Liver (tissue), 9 donors: Measurements from ENCODE around the gene DNAH10. TPM values are rescaled to one million over a fixed set of nuclear protein-coding genes. Genes with fewer than 3 reads are reported as not detected.
"Not testable (repeated sequence)": the region's sequence is repeated elsewhere in the genome, so short reads cannot be mapped to it uniquely, and the experiment has no call there.

Source experiments
- DNase-seq: peaks from one replicate; pipeline ENCODE4 v3.0.0-alpha.2; 2017; ENCODE audit warnings: low spot score
- H3K27ac ChIP-seq, 2 donors: one replicate each; pipeline ENCODE4 v1.7.0; 2013; ENCODE audit warnings: inconsistent platforms in 2 of 2, low read length in 2 of 2, control low read depth in 1 of 2, low read depth in 1 of 2, mild to moderate bottlenecking in 1 of 2
- H3K27me3 ChIP-seq, 4 donors: one replicate each; pipeline versions ENCODE4 v1.6.1 to v1.7.0; 2013; ENCODE audit warnings: low read length in 3 of 4, inconsistent platforms in 1 of 4, mild to moderate bottlenecking in 1 of 4, moderate library complexity in 1 of 4; ENCODE audit not compliant: control insufficient read depth in 4 of 4, insufficient read depth in 4 of 4
- H3K36me3 ChIP-seq, 4 donors: one replicate each; pipeline versions ENCODE4 v1.6.1 to v1.7.0; 2013; ENCODE audit warnings: low read length in 3 of 4, mild to moderate bottlenecking in 3 of 4, low read depth in 1 of 4, moderate library complexity in 1 of 4; ENCODE audit not compliant: control insufficient read depth in 4 of 4, insufficient read depth in 3 of 4
- H3K4me1 ChIP-seq, 4 donors: one replicate each; pipeline versions ENCODE4 v1.6.1 to v1.7.0; 2013; ENCODE audit warnings: low read length in 3 of 4, mild to moderate bottlenecking in 3 of 4, moderate library complexity in 1 of 4; ENCODE audit not compliant: control insufficient read depth in 4 of 4, insufficient read depth in 4 of 4
- H3K4me3 ChIP-seq, 3 donors: one replicate each; pipeline versions ENCODE4 v1.6.1 to v1.7.0; 2013; ENCODE audit warnings: low read length in 3 of 3, control low read depth in 1 of 3, low read depth in 1 of 3, mild to moderate bottlenecking in 1 of 3
- H3K9ac ChIP-seq, 2 donors: one replicate each; pipeline ENCODE4 v1.7.0; 2013; ENCODE audit warnings: low read length in 2 of 2, mild to moderate bottlenecking in 2 of 2, moderate library complexity in 2 of 2, control low read depth in 1 of 2, low read depth in 1 of 2
- H3K9me3 ChIP-seq, 4 donors: one replicate each; pipeline versions ENCODE4 v1.6.1 to v1.7.0; 2013; ENCODE audit warnings: low read length in 3 of 4; ENCODE audit not compliant: control insufficient read depth in 4 of 4
- CTCF ChIP-seq: fragments of 150-350 bp; IDR thresholded peaks from 2 replicates; pipeline ENCODE4 v1.5.1; 2017; ENCODE audit warnings: improper control_type of control experiment, low read depth, low read length; ENCODE audit not compliant: missing input control
- FOXA2 ChIP-seq: IDR thresholded peaks from 2 replicates; pipeline ENCODE4 v1.6.1; 2016; ENCODE audit warnings: antibody characterized with exemption
- HNF4A ChIP-seq, 2 donors: conservative IDR thresholded peaks; 2 replicates each; pipeline ENCODE4 v1.6.1; 2016; ENCODE audit warnings: antibody characterized with exemption in 2 of 2, mild to moderate bottlenecking in 2 of 2
- HNF4G ChIP-seq: IDR thresholded peaks from 2 replicates; pipeline ENCODE4 v1.6.1; 2016; ENCODE audit warnings: antibody characterized with exemption
- JUND ChIP-seq, 2 donors: IDR thresholded peaks; 2 replicates each; pipeline ENCODE4 v1.6.1; 2016; ENCODE audit warnings: antibody characterized with exemption in 2 of 2
- RXRA ChIP-seq, 2 donors: IDR thresholded peaks; 2 replicates each; pipeline ENCODE4 v1.6.1; 2017 to 2018; ENCODE audit warnings: antibody characterized with exemption in 2 of 2, mild to moderate bottlenecking in 1 of 2
- SP1 ChIP-seq: IDR thresholded peaks from 2 replicates; pipeline ENCODE4 v1.6.1; 2018; ENCODE audit warnings: antibody characterized with exemption, mild to moderate bottlenecking
- TAF1 ChIP-seq: conservative IDR thresholded peaks from 2 replicates; pipeline ENCODE4 v1.6.1; 2016; ENCODE audit warnings: antibody characterized with exemption, mild to moderate bottlenecking
- YY1 ChIP-seq: IDR thresholded peaks from 2 replicates; pipeline ENCODE4 v1.6.1; 2016; ENCODE audit warnings: antibody characterized with exemption, mild to moderate bottlenecking
- ZBTB33 ChIP-seq: IDR thresholded peaks from 2 replicates; pipeline ENCODE4 v1.6.1; 2016; ENCODE audit warnings: antibody characterized with exemption
- WGBS: extraction: QIAGEN DNeasy Blood & Tissue Kit; methylation state at CpG from one replicate; pipeline ENCODE4 v1.1.7; 2013; 5-methylcytosine and 5-hydroxymethylcytosine counted together
- polyA plus RNA-seq, 2 donors: library from polyadenylated mRNA; stranded (reverse) in 1 of 2; unstranded in 1 of 2; fragments of 200-250 nt in 1 of 2; fragments of >200 nt in 1 of 2; fragmentation: Nextera tagmentation in 1 of 2; extraction: Ambion mirVana in 1 of 2; gene quantifications; one replicate each; pipeline versions ENCODE4 v1.2.1 to v1.2.3, GENCODE V29; 2013 to 2015
- total RNA-seq, 2 donors: library from RNA; depleted of rRNA; stranded (reverse); fragments of >200 nt; gene quantifications; one replicate each; pipeline ENCODE4 v1.2.3, GENCODE V29; 2014
- donor health status: healthy.
- donor health status: healthy.
- donor health status: healthy.
- donor health status: healthy.
- donor health status: healthy.

DNAH10 gene
- total and polyA plus RNA-seq, 4 donors = 0.05 to 0.47 (median 0.07) TPM

GRCh38 chr12:123782997-123783792 lies 21.1 kb downstream of the DNAH10 start (continued):
- TF ChIP-seq ZBTB33 = no peak
- TF ChIP-seq FOXA2 = no peak

GRCh38 chr12:123787466-123787865 lies 25.4 kb downstream of the DNAH10 start:
- TF ChIP-seq JUND (IDR thresholded peaks at IDR 0.05) (no peak), HNF4G (no peak), YY1 (no peak), HNF4A (conservative IDR thresholded peaks at IDR 0.05) (no peak), TAF1 (no peak), RXRA (IDR thresholded peaks at IDR 0.05) (no peak), FOXA2 (no peak)

GRCh38 chr12:123788541-123788940 lies 26.4 kb downstream of the DNAH10 start:
- Histone ChIP-seq H3K4me3 (no peak overlapping the region), H3K36me3 (no peaks in the 10 kb centered on the region), H3K27me3 (no peaks in the 10 kb centered on the region), H3K9ac (no peak overlapping the region), H3K9me3 (no peaks in the 10 kb centered on the region), H3K27ac (no peak overlapping the region), H3K4me1 (no peaks in the 10 kb centered on the region)
- no peak for DNase-seq
- TF ChIP-seq SP1 = no peak
- TF ChIP-seq CTCF = no peak
- no peak for TF ChIP-seq ZBTB33
- 90% methylated on average over 9 of the region's 9 CpGs for WGBS

More at GRCh38 chr12:123787466-123787865, 25.4 kb downstream of the DNAH10 start:
- no peaks in the 10 kb centered on the region for H3K27me3 ChIP-seq
- no peaks in the 10 kb centered on the region for H3K9me3 ChIP-seq
- WGBS = 92% methylated on average over 25 of the region's 25 CpGs
- H3K9ac ChIP-seq = no peak overlapping the region
- H3K27ac ChIP-seq = no peak overlapping the region
- no peaks in the 10 kb centered on the region for H3K36me3 ChIP-seq
- no peaks in the 10 kb centered on the region for H3K4me1 ChIP-seq
- no peak for DNase-seq
- H3K4me3 ChIP-seq = no peak overlapping the region

DNA sequence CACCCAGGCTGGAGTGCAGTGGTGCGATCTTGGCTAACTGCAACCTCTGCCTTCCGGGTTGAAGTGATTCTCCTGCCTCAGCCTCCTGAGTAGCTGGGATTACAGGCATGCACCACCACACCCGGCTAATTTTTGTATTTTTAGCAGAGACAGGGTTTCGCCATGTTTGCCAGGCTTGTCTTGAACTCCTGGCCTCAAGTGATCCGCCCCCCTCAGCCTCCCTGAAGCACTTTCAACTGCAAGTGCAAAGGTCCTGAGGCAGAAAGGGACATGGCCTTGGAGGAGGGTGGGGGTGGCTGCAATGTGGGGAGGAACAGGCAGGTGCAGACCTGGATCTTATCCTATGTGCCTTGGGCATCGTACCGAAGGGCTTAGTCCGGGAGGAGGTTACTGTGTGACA lies 27.3 kb downstream of the DNAH10 start:
- H3K4me3 ChIP-seq, H3K4me1 ChIP-seq, H3K9me3 ChIP-seq, H3K27me3 ChIP-seq, H3K9ac ChIP-seq, H3K27ac ChIP-seq, DNase-seq, H3K36me3 ChIP-seq: not testable (repeated sequence)
- WGBS = 89% methylated on average over 8 of the region's 8 CpGs
